GM18508 (cell line): ENCODE results near the gene TRAFD1.

ENCODE experiments used
- ATAC-seq: cut with Tn5 transposase; IDR thresholded peaks from one replicate; pipeline ENCODE4 v1.9.1; 2021; ENCODE audit warnings: moderate number of reproducible peaks; ENCODE audit not compliant: insufficient read depth, unreplicated experiment

Gene TRAFD1

GRCh38 chr12:112194601-112195247 is 69.4 kb downstream of the TRAFD1 start:
- ATAC-seq = no peak

- ATAC-seq = no peak
Measured at GRCh38 chr12:112196196-112196875, 71.0 kb downstream of the TRAFD1 start.

DNA sequence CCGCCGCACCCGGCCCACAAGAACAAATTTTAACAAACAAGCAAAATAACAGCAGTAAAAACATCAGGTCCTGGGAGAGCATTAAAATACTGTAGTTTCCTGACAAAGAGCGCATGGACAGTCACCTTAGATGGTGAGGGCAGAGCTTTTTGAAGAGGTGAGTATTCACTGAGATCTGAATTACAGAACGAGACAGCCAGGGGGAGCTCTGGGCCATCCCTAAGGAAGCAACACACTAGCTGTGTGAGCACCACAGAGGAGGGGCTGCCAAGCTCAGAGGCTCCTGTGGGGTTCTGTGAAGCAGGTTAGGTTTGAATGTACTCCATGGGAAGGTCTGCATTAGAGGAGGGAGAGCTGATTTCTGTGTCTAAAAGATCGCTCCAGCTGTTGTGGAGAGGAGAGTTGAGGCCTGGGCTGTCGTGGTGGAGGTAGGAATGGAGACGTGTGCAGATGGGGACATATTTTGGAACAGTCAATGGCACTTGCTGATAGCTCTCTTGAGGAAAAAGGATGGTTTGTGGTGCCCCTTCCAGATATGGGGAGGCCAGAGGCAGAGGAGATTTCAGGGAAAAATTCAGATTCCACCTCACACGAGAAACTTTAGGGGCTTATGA is 72.9 kb downstream of the TRAFD1 start:
- ATAC-seq = no peak

GRCh38 chr12:112199136-112199535 is 73.8 kb downstream of the TRAFD1 start:
- no peak for ATAC-seq
